Measurements from ENCODE around the gene DEFB116. TPM values are rescaled to one million over a fixed set of nuclear protein-coding genes. Genes with fewer than 3 reads are reported as not detected.

DEFB116 gene
- polyA plus RNA-seq, 6 donors from 2014 or later: not detected

Other genes with a start within 250 kb of the DEFB116 start
- gene DEFB115, start 50.9 kb downstream of the DEFB116 start, polyA plus RNA-seq (ENCODE audit: low read depth in 6 of 6): not detected
- not detected for gene DEFB118, start 60.0 kb upstream of the DEFB116 start, polyA plus RNA-seq (ENCODE audit: low read depth in 6 of 6)
- gene DEFB119, start 82.0 kb upstream of the DEFB116 start, polyA plus RNA-seq (ENCODE audit: low read depth in 6 of 6): not detected
- gene DEFB121, start 97.6 kb upstream of the DEFB116 start, polyA plus RNA-seq (ENCODE audit: low read depth in 6 of 6): not detected
- gene DEFB123, start 132.0 kb upstream of the DEFB116 start, polyA plus RNA-seq (ENCODE audit: low read depth in 6 of 6): not detected
- not detected for gene DEFB124, start 166.5 kb upstream of the DEFB116 start, polyA plus RNA-seq (ENCODE audit: low read depth in 6 of 6)
- not detected for gene REM1, start 166.7 kb upstream of the DEFB116 start, polyA plus RNA-seq (ENCODE audit: low read depth in 6 of 6)
- 100 to 1,000 TPM in 2 of 6 donors, 10 to 100 TPM in 4; 71.9 to 118 (median 88.0) TPM for gene HM13, start 205.9 kb upstream of the DEFB116 start, polyA plus RNA-seq (ENCODE audit: low read depth in 6 of 6)

Measured in naive B cell (primary cell).